Liver (tissue), 9 donors: ENCODE data around the gene DHDH. TPM values are rescaled to one million over a fixed set of nuclear protein-coding genes. Genes with fewer than 3 reads are reported as not detected.

ENCODE experiments used
- DNase-seq: peaks from one replicate; pipeline ENCODE4 v3.0.0-alpha.2; 2017; ENCODE audit warnings: low spot score
- H3K27ac ChIP-seq, 2 donors: one replicate each; pipeline ENCODE4 v1.7.0; 2013; ENCODE audit warnings: inconsistent platforms in 2 of 2, low read length in 2 of 2, control low read depth in 1 of 2, low read depth in 1 of 2, mild to moderate bottlenecking in 1 of 2
- H3K27me3 ChIP-seq, 4 donors: one replicate each; pipeline versions ENCODE4 v1.6.1 to v1.7.0; 2013; ENCODE audit warnings: low read length in 3 of 4, inconsistent platforms in 1 of 4, mild to moderate bottlenecking in 1 of 4, moderate library complexity in 1 of 4; ENCODE audit not compliant: control insufficient read depth in 4 of 4, insufficient read depth in 4 of 4
- H3K36me3 ChIP-seq, 4 donors: one replicate each; pipeline versions ENCODE4 v1.6.1 to v1.7.0; 2013; ENCODE audit warnings: low read length in 3 of 4, mild to moderate bottlenecking in 3 of 4, low read depth in 1 of 4, moderate library complexity in 1 of 4; ENCODE audit not compliant: control insufficient read depth in 4 of 4, insufficient read depth in 3 of 4
- H3K4me1 ChIP-seq, 4 donors: one replicate each; pipeline versions ENCODE4 v1.6.1 to v1.7.0; 2013; ENCODE audit warnings: low read length in 3 of 4, mild to moderate bottlenecking in 3 of 4, moderate library complexity in 1 of 4; ENCODE audit not compliant: control insufficient read depth in 4 of 4, insufficient read depth in 4 of 4
- H3K4me3 ChIP-seq, 3 donors: one replicate each; pipeline versions ENCODE4 v1.6.1 to v1.7.0; 2013; ENCODE audit warnings: low read length in 3 of 3, control low read depth in 1 of 3, low read depth in 1 of 3, mild to moderate bottlenecking in 1 of 3
- H3K9ac ChIP-seq, 2 donors: one replicate each; pipeline ENCODE4 v1.7.0; 2013; ENCODE audit warnings: low read length in 2 of 2, mild to moderate bottlenecking in 2 of 2, moderate library complexity in 2 of 2, control low read depth in 1 of 2, low read depth in 1 of 2
- H3K9me3 ChIP-seq, 4 donors: one replicate each; pipeline versions ENCODE4 v1.6.1 to v1.7.0; 2013; ENCODE audit warnings: low read length in 3 of 4; ENCODE audit not compliant: control insufficient read depth in 4 of 4
- EGR1 ChIP-seq, 2 donors: IDR thresholded peaks; 2 replicates each; pipeline ENCODE4 v1.6.1; 2016 to 2018; ENCODE audit warnings: antibody characterized with exemption in 2 of 2, low read depth in 2 of 2
- FOXA1 ChIP-seq: IDR thresholded peaks from 2 replicates; pipeline ENCODE4 v1.6.1; 2016; ENCODE audit warnings: antibody characterized with exemption
- FOXA2 ChIP-seq: IDR thresholded peaks from 2 replicates; pipeline ENCODE4 v1.6.1; 2016; ENCODE audit warnings: antibody characterized with exemption
- GABPA ChIP-seq, 2 donors: IDR thresholded peaks in 1 of 2; conservative IDR thresholded peaks in 1 of 2; 2 replicates each; pipeline ENCODE4 v1.6.1; 2016; ENCODE audit warnings: antibody characterized with exemption in 2 of 2, mild to moderate bottlenecking in 1 of 2, moderate library complexity in 1 of 2
- HNF4A ChIP-seq, 2 donors: conservative IDR thresholded peaks; 2 replicates each; pipeline ENCODE4 v1.6.1; 2016; ENCODE audit warnings: antibody characterized with exemption in 2 of 2, mild to moderate bottlenecking in 2 of 2
- HNF4G ChIP-seq: IDR thresholded peaks from 2 replicates; pipeline ENCODE4 v1.6.1; 2016; ENCODE audit warnings: antibody characterized with exemption
- JUND ChIP-seq, 2 donors: IDR thresholded peaks; 2 replicates each; pipeline ENCODE4 v1.6.1; 2016; ENCODE audit warnings: antibody characterized with exemption in 2 of 2
- NR2F2 ChIP-seq: IDR thresholded peaks from 2 replicates; pipeline ENCODE4 v1.6.1; 2016; ENCODE audit warnings: antibody characterized with exemption
- RAD21 ChIP-seq, 2 donors: IDR thresholded peaks; 2 replicates each; pipeline ENCODE4 v1.6.1; 2016; ENCODE audit warnings: antibody characterized with exemption in 2 of 2, mild to moderate bottlenecking in 2 of 2
- RXRA ChIP-seq, 2 donors: IDR thresholded peaks; 2 replicates each; pipeline ENCODE4 v1.6.1; 2017 to 2018; ENCODE audit warnings: antibody characterized with exemption in 2 of 2, mild to moderate bottlenecking in 1 of 2
- SP1 ChIP-seq: IDR thresholded peaks from 2 replicates; pipeline ENCODE4 v1.6.1; 2018; ENCODE audit warnings: antibody characterized with exemption, mild to moderate bottlenecking
- TAF1 ChIP-seq: conservative IDR thresholded peaks from 2 replicates; pipeline ENCODE4 v1.6.1; 2016; ENCODE audit warnings: antibody characterized with exemption, mild to moderate bottlenecking
- YY1 ChIP-seq: IDR thresholded peaks from 2 replicates; pipeline ENCODE4 v1.6.1; 2016; ENCODE audit warnings: antibody characterized with exemption, mild to moderate bottlenecking
- ZBTB33 ChIP-seq: IDR thresholded peaks from 2 replicates; pipeline ENCODE4 v1.6.1; 2016; ENCODE audit warnings: antibody characterized with exemption
- WGBS: extraction: QIAGEN DNeasy Blood & Tissue Kit; methylation state at CpG from one replicate; pipeline ENCODE4 v1.1.7; 2013; 5-methylcytosine and 5-hydroxymethylcytosine counted together
- polyA plus RNA-seq, 2 donors: library from polyadenylated mRNA; stranded (reverse) in 1 of 2; unstranded in 1 of 2; fragments of 200-250 nt in 1 of 2; fragments of >200 nt in 1 of 2; fragmentation: Nextera tagmentation in 1 of 2; extraction: Ambion mirVana in 1 of 2; gene quantifications; one replicate each; pipeline versions ENCODE4 v1.2.1 to v1.2.3, GENCODE V29; 2013 to 2015
- total RNA-seq, 2 donors: library from RNA; depleted of rRNA; stranded (reverse); fragments of >200 nt; gene quantifications; one replicate each; pipeline ENCODE4 v1.2.3, GENCODE V29; 2014
- TF ChIP-seq, protein P1 (sequence below): IDR thresholded peaks from 2 replicates; pipeline ENCODE4 v1.6.1; 2016; ENCODE audit warnings: antibody characterized with exemption, mild to moderate bottlenecking
- TF ChIP-seq, protein P2 (sequence below): IDR thresholded peaks from 2 replicates; pipeline ENCODE4 v1.6.1; 2016; ENCODE audit warnings: antibody characterized with exemption
- TF ChIP-seq, protein P3 (sequence below): fragments of 150-350 bp; IDR thresholded peaks from 2 replicates; pipeline ENCODE4 v1.5.1; 2017; ENCODE audit warnings: improper control_type of control experiment, low read depth, low read length; ENCODE audit not compliant: missing input control
- TF ChIP-seq, protein P4 (sequence below): IDR thresholded peaks from 2 replicates; pipeline ENCODE4 v1.6.1; 2016; ENCODE audit warnings: antibody characterized with exemption
- donor health status: healthy.
- donor health status: healthy.
- donor health status: healthy.
- donor health status: healthy.
- donor health status: healthy.

Gene DHDH
- total and polyA plus RNA-seq, 4 donors, result 0.16 to 1.3 TPM; not detected in 2

DNA sequence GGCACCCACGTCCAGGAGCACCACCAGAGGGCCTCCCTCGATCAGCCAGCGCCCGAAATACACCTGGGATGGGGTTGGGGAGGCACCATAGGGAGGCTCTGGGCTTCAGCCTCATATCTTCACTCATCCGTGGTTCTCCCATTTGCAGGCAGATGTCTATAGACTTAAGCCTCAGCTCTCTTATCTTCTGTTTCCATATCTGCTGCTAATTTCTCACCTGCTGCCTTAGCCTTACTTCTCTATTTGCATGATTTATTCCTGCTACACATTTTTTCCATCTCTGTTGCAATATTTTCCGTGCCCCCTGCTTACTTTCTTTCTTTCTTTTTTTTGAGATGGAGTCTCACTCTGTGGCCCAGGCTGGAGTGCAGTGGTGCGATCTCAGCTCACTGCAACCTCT is 53.8 kb downstream of the DHDH start:
- WGBS, result 94% methylated on average over 7 of the region's 7 CpGs
- no peak for TF ChIP-seq YY1
- TF ChIP-seq NR2F2, result no peak
- no peak for TF ChIP-seq JUND (IDR thresholded peaks at IDR 0.05)
- no peak for TF ChIP-seq ZBTB33
- TF ChIP-seq, protein P1, sequence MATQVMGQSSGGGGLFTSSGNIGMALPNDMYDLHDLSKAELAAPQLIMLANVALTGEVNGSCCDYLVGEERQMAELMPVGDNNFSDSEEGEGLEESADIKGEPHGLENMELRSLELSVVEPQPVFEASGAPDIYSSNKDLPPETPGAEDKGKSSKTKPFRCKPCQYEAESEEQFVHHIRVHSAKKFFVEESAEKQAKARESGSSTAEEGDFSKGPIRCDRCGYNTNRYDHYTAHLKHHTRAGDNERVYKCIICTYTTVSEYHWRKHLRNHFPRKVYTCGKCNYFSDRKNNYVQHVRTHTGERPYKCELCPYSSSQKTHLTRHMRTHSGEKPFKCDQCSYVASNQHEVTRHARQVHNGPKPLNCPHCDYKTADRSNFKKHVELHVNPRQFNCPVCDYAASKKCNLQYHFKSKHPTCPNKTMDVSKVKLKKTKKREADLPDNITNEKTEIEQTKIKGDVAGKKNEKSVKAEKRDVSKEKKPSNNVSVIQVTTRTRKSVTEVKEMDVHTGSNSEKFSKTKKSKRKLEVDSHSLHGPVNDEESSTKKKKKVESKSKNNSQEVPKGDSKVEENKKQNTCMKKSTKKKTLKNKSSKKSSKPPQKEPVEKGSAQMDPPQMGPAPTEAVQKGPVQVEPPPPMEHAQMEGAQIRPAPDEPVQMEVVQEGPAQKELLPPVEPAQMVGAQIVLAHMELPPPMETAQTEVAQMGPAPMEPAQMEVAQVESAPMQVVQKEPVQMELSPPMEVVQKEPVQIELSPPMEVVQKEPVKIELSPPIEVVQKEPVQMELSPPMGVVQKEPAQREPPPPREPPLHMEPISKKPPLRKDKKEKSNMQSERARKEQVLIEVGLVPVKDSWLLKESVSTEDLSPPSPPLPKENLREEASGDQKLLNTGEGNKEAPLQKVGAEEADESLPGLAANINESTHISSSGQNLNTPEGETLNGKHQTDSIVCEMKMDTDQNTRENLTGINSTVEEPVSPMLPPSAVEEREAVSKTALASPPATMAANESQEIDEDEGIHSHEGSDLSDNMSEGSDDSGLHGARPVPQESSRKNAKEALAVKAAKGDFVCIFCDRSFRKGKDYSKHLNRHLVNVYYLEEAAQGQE, result no peak
- no peak for TF ChIP-seq RAD21 (IDR thresholded peaks at IDR 0.05)
- no peak for TF ChIP-seq GABPA (IDR thresholded peaks at IDR 0.05 in 1 of 2, conservative IDR thresholded peaks at IDR 0.05 in 1 of 2)
- no peak for TF ChIP-seq HNF4G
- TF ChIP-seq TAF1, result no peak
- no peak for TF ChIP-seq RXRA (IDR thresholded peaks at IDR 0.05)
- TF ChIP-seq EGR1 (IDR thresholded peaks at IDR 0.05; ENCODE audit: low read depth in 2 of 2), result no peak
- TF ChIP-seq SP1, result no peak
- TF ChIP-seq, protein P2, sequence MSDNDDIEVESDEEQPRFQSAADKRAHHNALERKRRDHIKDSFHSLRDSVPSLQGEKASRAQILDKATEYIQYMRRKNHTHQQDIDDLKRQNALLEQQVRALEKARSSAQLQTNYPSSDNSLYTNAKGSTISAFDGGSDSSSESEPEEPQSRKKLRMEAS, result no peak
- TF ChIP-seq FOXA1, result no peak
- TF ChIP-seq, protein P3, sequence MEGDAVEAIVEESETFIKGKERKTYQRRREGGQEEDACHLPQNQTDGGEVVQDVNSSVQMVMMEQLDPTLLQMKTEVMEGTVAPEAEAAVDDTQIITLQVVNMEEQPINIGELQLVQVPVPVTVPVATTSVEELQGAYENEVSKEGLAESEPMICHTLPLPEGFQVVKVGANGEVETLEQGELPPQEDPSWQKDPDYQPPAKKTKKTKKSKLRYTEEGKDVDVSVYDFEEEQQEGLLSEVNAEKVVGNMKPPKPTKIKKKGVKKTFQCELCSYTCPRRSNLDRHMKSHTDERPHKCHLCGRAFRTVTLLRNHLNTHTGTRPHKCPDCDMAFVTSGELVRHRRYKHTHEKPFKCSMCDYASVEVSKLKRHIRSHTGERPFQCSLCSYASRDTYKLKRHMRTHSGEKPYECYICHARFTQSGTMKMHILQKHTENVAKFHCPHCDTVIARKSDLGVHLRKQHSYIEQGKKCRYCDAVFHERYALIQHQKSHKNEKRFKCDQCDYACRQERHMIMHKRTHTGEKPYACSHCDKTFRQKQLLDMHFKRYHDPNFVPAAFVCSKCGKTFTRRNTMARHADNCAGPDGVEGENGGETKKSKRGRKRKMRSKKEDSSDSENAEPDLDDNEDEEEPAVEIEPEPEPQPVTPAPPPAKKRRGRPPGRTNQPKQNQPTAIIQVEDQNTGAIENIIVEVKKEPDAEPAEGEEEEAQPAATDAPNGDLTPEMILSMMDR, result no peak
- TF ChIP-seq, protein P4, sequence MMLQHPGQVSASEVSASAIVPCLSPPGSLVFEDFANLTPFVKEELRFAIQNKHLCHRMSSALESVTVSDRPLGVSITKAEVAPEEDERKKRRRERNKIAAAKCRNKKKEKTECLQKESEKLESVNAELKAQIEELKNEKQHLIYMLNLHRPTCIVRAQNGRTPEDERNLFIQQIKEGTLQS, result no peak
- Histone ChIP-seq H3K27me3 (no peaks in the 10 kb centered on the region), H3K9ac (no peak overlapping the region), H3K36me3 (peaks cover 6 to 26% (median 25%) of the 10 kb centered on the region in 4 donors), H3K27ac (no peak overlapping the region), H3K9me3 (no peaks in the 10 kb centered on the region), H3K4me1 (peaks cover 9 to 18% (median 15%) of the 10 kb centered on the region in 4 donors), H3K4me3 (no peak overlapping the region)
- DNase-seq, result no peak

DNA sequence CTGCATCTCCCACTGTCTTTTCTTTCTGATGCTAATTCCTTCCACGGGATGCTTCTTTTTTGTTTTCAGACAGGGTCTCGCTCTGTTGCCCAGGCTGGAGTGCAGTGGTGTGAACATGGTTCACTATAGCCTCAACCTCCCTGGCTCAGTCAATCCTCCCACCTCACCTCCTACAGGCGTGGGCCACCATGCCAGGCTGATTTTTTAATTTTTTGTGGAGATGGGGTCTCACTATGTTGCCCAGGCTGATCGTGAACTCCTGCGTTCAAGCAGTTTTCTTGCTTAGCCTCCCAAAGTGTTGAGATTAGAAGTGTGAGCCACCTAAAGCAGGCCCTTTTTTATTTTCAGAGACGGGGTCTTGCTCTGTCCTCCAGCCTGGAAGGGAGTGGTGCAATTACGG is 54.8 kb downstream of the DHDH start:
- 96% methylated on average over 7 of the region's 7 CpGs for WGBS
- H3K36me3 ChIP-seq, result peaks cover 6 to 22% (median 20%) of the 10 kb centered on the region in 4 donors
- no peak overlapping the region for H3K9ac ChIP-seq
- no peak overlapping the region for H3K27ac ChIP-seq
- H3K4me3 ChIP-seq, result no peak overlapping the region
- no peaks in the 10 kb centered on the region for H3K27me3 ChIP-seq
- H3K9me3 ChIP-seq, result no peaks in the 10 kb centered on the region
- DNase-seq, result no peak
- peaks cover 9 to 21% (median 16%) of the 10 kb centered on the region in 4 donors for H3K4me1 ChIP-seq
- TF ChIP-seq SP1 (no peak), HNF4G (no peak), RXRA (IDR thresholded peaks at IDR 0.05) (no peak), RAD21 (IDR thresholded peaks at IDR 0.05) (no peak), FOXA2 (no peak), NR2F2 (no peak), HNF4A (conservative IDR thresholded peaks at IDR 0.05) (no peak)
- TF ChIP-seq, protein P1, result no peak
- TF ChIP-seq, protein P3, result no peak
